MCF 10A (cell line): ENCODE data around the gene PSMG1. TPM values are rescaled to one million over a fixed set of nuclear protein-coding genes. Genes with fewer than 3 reads are reported as not detected.

Experiments used
- BruUV-seq: library from RNA; stranded (reverse); fragments of 400-500 nt; replicated peaks from 2 replicates; lab custom pipeline; 2021; lab: Mats Ljungman, UMichigan
- CTCF ChIA-PET: fragments of 300-600 bp; sonication (Branson Sonifier 250); formaldehyde crosslinking; extraction: SDS; loops from one replicate; lab custom pipeline; 2021; ENCODE audit warnings: antibody characterized with exemption, inconsistent platforms; lab: Yijun Ruan, JAX
- POLR2A ChIA-PET: fragments of 300-600, 350-650 bp; sonication (Branson Sonifier 250); formaldehyde crosslinking; extraction: SDS; loops from one replicate; lab custom pipeline; 2020; ENCODE audit warnings: antibody characterized with exemption, inconsistent platforms; lab: Yijun Ruan, JAX
- DNase-seq: peaks from one replicate; pipeline ENCODE4 v3.0.0-alpha.2; 2018; ENCODE audit not compliant: unreplicated experiment
- H3K27ac Mint-ChIP-seq: one replicate; pipeline ENCODE4 v1.8.0; 2022; ENCODE audit warnings: mild to moderate bottlenecking, low read depth, mixed read lengths; ENCODE audit not compliant: unreplicated experiment
- H3K27me3 Mint-ChIP-seq: one replicate; pipeline ENCODE4 v1.8.0; 2022; ENCODE audit warnings: mixed read lengths; ENCODE audit not compliant: insufficient read depth, unreplicated experiment
- H3K36me3 Mint-ChIP-seq: one replicate; pipeline ENCODE4 v1.8.0; 2022; ENCODE audit warnings: mild to moderate bottlenecking, moderate library complexity, mixed read lengths; ENCODE audit not compliant: insufficient read depth, unreplicated experiment
- H3K4me1 Mint-ChIP-seq: one replicate; pipeline ENCODE4 v1.8.0; 2022; ENCODE audit warnings: mixed read lengths; ENCODE audit not compliant: insufficient read depth, unreplicated experiment
- H3K4me3 Mint-ChIP-seq: one replicate; pipeline ENCODE4 v1.8.0; 2022; ENCODE audit warnings: mild to moderate bottlenecking, moderate library complexity, mixed read lengths; ENCODE audit not compliant: unreplicated experiment
- H3K9me3 Mint-ChIP-seq: one replicate; pipeline ENCODE4 v1.8.0; 2022; ENCODE audit warnings: mixed read lengths; ENCODE audit not compliant: unreplicated experiment
- intact Hi-C: fragments of 100-400 bp; cut with micrococcal nuclease; formaldehyde crosslinking; loops from 2 replicates; pipeline ENCODE4 v1.14.1; 2022
- total RNA-seq: library from RNA; stranded (reverse); gene quantifications from 2 replicates; pipeline ENCODE4 v1.2.3, GENCODE V29; 2022
- TF ChIP-seq, protein P1 (sequence below): fragments of 200-600 bp; IDR thresholded peaks from one replicate; pipeline ENCODE4 v1.8.0; 2022; ENCODE audit warnings: antibody characterized with exemption, mild to moderate bottlenecking; ENCODE audit not compliant: unreplicated experiment

The PSMG1 gene
- total RNA-seq, 1 experiment from 2014 or later: 116 TPM

DNA sequence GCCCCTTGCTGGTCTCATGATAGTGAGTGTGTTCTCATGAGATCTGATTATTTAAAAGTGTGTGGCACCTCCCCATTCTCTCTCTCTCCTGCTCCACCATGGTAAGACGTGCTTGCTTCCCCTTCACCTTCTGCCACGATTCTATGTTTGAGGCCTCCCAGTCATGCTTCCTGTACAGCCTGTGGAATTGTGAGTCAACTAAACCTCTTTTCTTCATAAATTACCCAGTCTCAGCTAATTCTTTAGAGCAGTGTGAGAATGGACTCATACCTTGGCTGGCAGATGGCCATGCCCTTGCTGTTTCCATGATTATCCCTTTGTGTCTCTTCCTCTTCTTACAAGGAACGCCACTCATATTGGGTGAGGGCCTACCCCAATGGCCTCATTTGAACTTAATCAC is 40.3 kb downstream of the PSMG1 start:
- TF ChIP-seq, protein P1, sequence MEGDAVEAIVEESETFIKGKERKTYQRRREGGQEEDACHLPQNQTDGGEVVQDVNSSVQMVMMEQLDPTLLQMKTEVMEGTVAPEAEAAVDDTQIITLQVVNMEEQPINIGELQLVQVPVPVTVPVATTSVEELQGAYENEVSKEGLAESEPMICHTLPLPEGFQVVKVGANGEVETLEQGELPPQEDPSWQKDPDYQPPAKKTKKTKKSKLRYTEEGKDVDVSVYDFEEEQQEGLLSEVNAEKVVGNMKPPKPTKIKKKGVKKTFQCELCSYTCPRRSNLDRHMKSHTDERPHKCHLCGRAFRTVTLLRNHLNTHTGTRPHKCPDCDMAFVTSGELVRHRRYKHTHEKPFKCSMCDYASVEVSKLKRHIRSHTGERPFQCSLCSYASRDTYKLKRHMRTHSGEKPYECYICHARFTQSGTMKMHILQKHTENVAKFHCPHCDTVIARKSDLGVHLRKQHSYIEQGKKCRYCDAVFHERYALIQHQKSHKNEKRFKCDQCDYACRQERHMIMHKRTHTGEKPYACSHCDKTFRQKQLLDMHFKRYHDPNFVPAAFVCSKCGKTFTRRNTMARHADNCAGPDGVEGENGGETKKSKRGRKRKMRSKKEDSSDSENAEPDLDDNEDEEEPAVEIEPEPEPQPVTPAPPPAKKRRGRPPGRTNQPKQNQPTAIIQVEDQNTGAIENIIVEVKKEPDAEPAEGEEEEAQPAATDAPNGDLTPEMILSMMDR: no peak
- Mint-ChIP-seq H3K4me3 (no peak overlapping the region), H3K27ac (no peak overlapping the region), H3K4me1 (no peaks in the 10 kb centered on the region), H3K9me3 (no peaks in the 10 kb centered on the region), H3K36me3 (no peaks in the 10 kb centered on the region), H3K27me3 (no peaks in the 10 kb centered on the region)
- intact Hi-C loops: no loop called here
- CTCF ChIA-PET: no interaction called here
- BruUV-seq: no TSS peak
- DNase-seq: no peak
- POLR2A ChIA-PET: interaction anchor here (1.0 kb wide), 1 partner anchor 335 kb away, joined by 3 read pairs; no protein-coding TSS in a partner anchor

DNA sequence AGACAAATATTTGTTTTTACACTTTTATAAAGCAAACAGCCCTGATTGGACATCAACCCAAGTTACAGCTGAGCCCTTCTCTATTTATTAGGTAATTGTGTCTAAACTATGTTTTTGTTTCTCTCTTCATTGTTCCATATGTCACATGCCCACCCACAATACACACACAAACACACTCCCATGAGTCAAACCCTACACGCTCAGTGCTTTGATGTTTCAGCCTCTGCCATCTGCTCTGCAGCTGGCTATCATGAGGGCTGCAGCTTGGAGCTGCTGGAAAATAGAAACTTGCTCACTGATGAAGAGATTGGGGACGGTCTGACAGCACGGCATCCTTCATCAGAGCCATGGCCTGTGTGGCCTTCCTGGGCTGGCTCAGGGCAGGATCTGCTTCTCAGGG is 41.7 kb downstream of the PSMG1 start:
- Mint-ChIP-seq H3K4me3 (no peak overlapping the region), H3K27me3 (no peaks in the 10 kb centered on the region), H3K27ac (no peak overlapping the region), H3K9me3 (no peaks in the 10 kb centered on the region), H3K4me1 (peaks cover 10% of the 10 kb centered on the region), H3K36me3 (no peaks in the 10 kb centered on the region)
- TF ChIP-seq, protein P1: no peak
- intact Hi-C loops: no loop called here
- POLR2A ChIA-PET: interaction anchor here (0.6 kb wide), 1 partner anchor 528 kb away, joined by 3 read pairs; no protein-coding TSS in a partner anchor
- no TSS peak for BruUV-seq
- no peak for DNase-seq
- CTCF ChIA-PET: interaction anchor here (0.6 to 0.8 kb wide), 2 partner anchors 429 to 471 kb away, joined by 3 read pairs; no protein-coding TSS in a partner anchor

DNA sequence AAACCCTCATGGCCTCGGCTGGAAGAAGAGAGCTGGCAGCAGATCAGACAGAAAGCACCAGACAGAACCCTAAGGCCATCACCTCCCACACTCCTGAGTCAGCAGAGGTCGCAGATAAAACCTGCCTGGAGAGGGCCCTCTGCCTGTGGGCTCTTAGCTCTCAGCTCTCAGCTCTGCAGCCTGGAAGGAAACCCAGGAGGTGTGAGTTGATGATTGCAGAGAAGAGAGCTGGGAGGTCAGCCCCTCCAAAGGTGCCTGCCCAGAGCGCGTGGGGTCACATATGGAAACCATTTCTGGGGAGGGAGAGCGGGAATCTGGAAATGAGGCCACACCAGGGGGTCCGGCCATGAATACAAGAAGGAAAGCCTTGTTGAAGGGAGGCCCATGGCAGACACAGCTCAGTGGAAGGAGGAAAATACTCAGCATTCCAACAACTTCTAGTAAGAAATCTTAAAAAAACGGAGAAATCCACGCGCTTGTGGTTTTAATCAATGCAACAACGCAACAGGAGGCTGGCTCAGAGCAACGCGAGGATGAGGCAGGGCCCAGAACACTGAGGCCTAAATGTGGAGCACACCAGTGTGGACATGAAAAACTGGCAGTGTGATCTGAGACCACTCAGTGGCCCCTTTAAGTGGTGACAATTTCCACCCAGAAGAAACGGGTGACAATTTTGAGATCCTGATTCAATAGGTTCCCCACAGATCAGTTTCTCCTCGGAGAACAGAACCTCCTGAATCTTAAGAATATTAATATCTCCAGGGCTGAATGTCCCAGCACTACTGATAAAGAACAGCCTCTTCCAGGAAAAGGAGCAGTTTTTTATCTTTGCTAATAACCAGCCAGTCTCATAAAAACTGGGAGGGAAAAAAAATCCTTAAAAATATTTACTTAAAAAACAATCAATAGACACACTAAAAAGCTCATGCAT is 45.7 kb downstream of the PSMG1 start:
- intact Hi-C loops: loop anchor here (1.0 kb wide), 4 partner anchors 403 to 781 kb away; no protein-coding TSS in a partner anchor
- peak; percentile 84 for DNase-seq
- no peak overlapping the region for H3K27ac Mint-ChIP-seq

More for the DNA sequence above, 45.7 kb downstream of the PSMG1 start:
- no TSS peak for BruUV-seq
- no peaks in the 10 kb centered on the region for H3K36me3 Mint-ChIP-seq
- ChIA-PET POLR2A (interaction anchor here (0.6 to 2.0 kb wide), 23 partner anchors 27 to 468 kb away, joined by 3 to 10 read pairs (median 4); partner anchors contain the start of gene ETS2), CTCF (interaction anchor here (0.5 to 3.0 kb wide), 50 partner anchors 8 to 782 kb away, joined by 3 to 28 read pairs (median 4); no protein-coding TSS in a partner anchor)
- no peaks in the 10 kb centered on the region for H3K27me3 Mint-ChIP-seq
- peaks cover 14% of the 10 kb centered on the region for H3K4me1 Mint-ChIP-seq
- no peaks in the 10 kb centered on the region for H3K9me3 Mint-ChIP-seq
- H3K4me3 Mint-ChIP-seq: no peak overlapping the region
- TF ChIP-seq, protein P1: no peak
